GM23338 (cell line): ENCODE measurements around the gene CLK3. TPM values are rescaled to one million over a fixed set of nuclear protein-coding genes. Genes with fewer than 3 reads are reported as not detected.

Experiments
- polyA plus RNA-seq: library from polyadenylated mRNA; unstranded; fragments of >200 nt; fragmentation: Nextera tagmentation; extraction: Ambion mirVana; gene quantifications from 2 replicates; pipeline ENCODE4 v1.2.1, GENCODE V29; 2016
- total RNA-seq: library from RNA; depleted of rRNA; stranded (reverse); fragments of >200 nt; shearing (Covaris generic); gene quantifications from 2 replicates; pipeline ENCODE4 v1.2.3, GENCODE V29; 2014; rRNA removed

The CLK3 gene
- total and polyA plus RNA-seq, 2 experiments from 2014 or later, result 40.7 to 67.7 TPM

Other genes with a start within 250 kb of the CLK3 start
- gene CYP11A1, start 248.2 kb upstream of the CLK3 start, total RNA-seq, result 1.7 and 3.3 TPM in 2 replicates
- gene CYP11A1, start 248.2 kb upstream of the CLK3 start, polyA plus RNA-seq, result 1.2 and 1.9 TPM in 2 replicates
- gene SEMA7A, start 181.9 kb upstream of the CLK3 start, total RNA-seq, result 11.2 and 14.1 TPM in 2 replicates
- gene SEMA7A, start 181.9 kb upstream of the CLK3 start, polyA plus RNA-seq, result 1.2 and 2.0 TPM in 2 replicates
- gene UBL7, start 154.7 kb upstream of the CLK3 start, total RNA-seq, result 90.0 and 99.2 TPM in 2 replicates
- gene UBL7, start 154.7 kb upstream of the CLK3 start, polyA plus RNA-seq, result 71.6 and 73.7 TPM in 2 replicates
- gene ARID3B, start 74.6 kb upstream of the CLK3 start, total RNA-seq, result 114 and 147 TPM in 2 replicates
- 65.5 and 72.8 TPM in 2 replicates for gene ARID3B, start 74.6 kb upstream of the CLK3 start, polyA plus RNA-seq
- 26.4 and 26.5 TPM in 2 replicates for gene EDC3, start 80.2 kb downstream of the CLK3 start, total RNA-seq
- gene EDC3, start 80.2 kb downstream of the CLK3 start, polyA plus RNA-seq, result 13.6 and 13.8 TPM in 2 replicates
- gene CYP1A1, start 109.7 kb downstream of the CLK3 start, total RNA-seq, result 0.50 and 1.4 TPM in 2 replicates
- 0.16 and 0.21 TPM in 2 replicates for gene CYP1A1, start 109.7 kb downstream of the CLK3 start, polyA plus RNA-seq
- not detected in 2 replicates for gene CYP1A2, start 133.0 kb downstream of the CLK3 start, total RNA-seq
- gene CYP1A2, start 133.0 kb downstream of the CLK3 start, polyA plus RNA-seq, result not detected in 2 replicates
- 27.5 and 29.9 TPM in 2 replicates for gene CSK, start 166.2 kb downstream of the CLK3 start, total RNA-seq
- 13.6 and 16.5 TPM in 2 replicates for gene CSK, start 166.2 kb downstream of the CLK3 start, polyA plus RNA-seq
- not detected in 2 replicates for gene LMAN1L, start 197.0 kb downstream of the CLK3 start, total RNA-seq
- not detected in 2 replicates for gene LMAN1L, start 197.0 kb downstream of the CLK3 start, polyA plus RNA-seq
- 0.62 and 0.66 TPM in 2 replicates for gene CPLX3, start 210.8 kb downstream of the CLK3 start, total RNA-seq
- gene CPLX3, start 210.8 kb downstream of the CLK3 start, polyA plus RNA-seq, result 0.21 TPM in 1 of 2 replicates, not detected in the other
- gene ULK3, start 227.3 kb downstream of the CLK3 start, total RNA-seq, result 32.6 and 35.4 TPM in 2 replicates
- gene ULK3, start 227.3 kb downstream of the CLK3 start, polyA plus RNA-seq, result 19.3 and 20.3 TPM in 2 replicates